Esophagus muscularis mucosa (tissue), 4 donors: ENCODE results near the gene ODAM. TPM values are rescaled to one million over a fixed set of nuclear protein-coding genes. Genes with fewer than 3 reads are reported as not detected.
A peak's percentile ranks its signal among the peaks of the same experiment; 100 is the strongest.

ENCODE experiments used
- DNase-seq: peaks from one replicate; pipeline ENCODE4 v3.0.0-alpha.2; 2017; ENCODE audit errors: extremely low spot score
- H3K27ac ChIP-seq, 4 donors: fragments of 200-600 bp; sonication (generic); replicated peaks in 1 of 4; 1 replicate in 3 of 4; 2 replicates in 1 of 4; pipeline ENCODE4 v1.5.1; 2016 to 2019; ENCODE audit warnings: mild to moderate bottlenecking in 1 of 4
- H3K27me3 ChIP-seq, 4 donors: fragments of 200-600 bp; sonication (generic); one replicate each; pipeline versions ENCODE4 v1.5.1 to v1.6.0; 2016 to 2019
- H3K36me3 ChIP-seq, 4 donors: fragments of 200-600 bp; sonication (generic); one replicate each; pipeline ENCODE4 v1.5.1; 2016 to 2019
- H3K4me1 ChIP-seq, 4 donors: fragments of 200-600 bp; sonication (generic); one replicate each; pipeline ENCODE4 v1.5.1; 2016 to 2019
- H3K4me3 ChIP-seq, 4 donors: fragments of 200-600 bp; sonication (generic); 1 replicate in 2 of 4; 2 replicates in 2 of 4; pipeline ENCODE4 v1.5.1; 2016 to 2019; ENCODE audit warnings: mild to moderate bottlenecking in 4 of 4, moderate library complexity in 1 of 4
- H3K9me3 ChIP-seq, 4 donors: fragments of 200-600 bp; sonication (generic); 1 replicate in 3 of 4; 2 replicates in 1 of 4; pipeline ENCODE4 v1.5.1; 2016 to 2019
- EP300 ChIP-seq: sonication (generic); formaldehyde crosslinking; IDR thresholded peaks from one replicate; pipeline ENCODE4 v1.6.1; 2017; ENCODE audit warnings: antibody characterized with exemption
- POLR2A ChIP-seq: fragments of 450-650 bp; IDR thresholded peaks from one replicate; pipeline ENCODE4 v1.6.1; 2017; ENCODE audit warnings: antibody characterized with exemption, moderate library complexity, mild to moderate bottlenecking, low read depth
- POLR2AphosphoS5 ChIP-seq, 2 donors: sonication (generic); formaldehyde crosslinking; IDR thresholded peaks; one replicate each; pipeline ENCODE4 v1.6.1; 2017; ENCODE audit warnings: antibody characterized with exemption in 2 of 2
- WGBS: methylation state at CpG from one replicate; pipeline ENCODE4 v1.1.5; 2018; 5-methylcytosine and 5-hydroxymethylcytosine counted together
- intact Hi-C: fragments of 100-400 bp; cut with DNase I; formaldehyde crosslinking; loops from one replicate; pipeline ENCODE4 v1.15.1; 2023
- total RNA-seq, 4 donors: library from RNA; depleted of rRNA; stranded (reverse); fragments of >200 nt; gene quantifications; one replicate each; pipeline versions ENCODE4 v1.1.0 to v1.2.1, GENCODE V29; 2016
- TF ChIP-seq, protein P1 (sequence below), 3 experiments: fragments of 200-600 bp in 2 of 3; fragments of 450-650 bp in 1 of 3; sonication (generic) in 2 of 3; IDR thresholded peaks; one replicate each; pipeline ENCODE4 v1.5.1; 2017 to 2019; ENCODE audit warnings: antibody characterized with exemption in 3 of 3, mild to moderate bottlenecking in 2 of 3, moderate library complexity in 1 of 3

The ODAM gene
- total RNA-seq, 4 donors from 2014 or later = 0.66 TPM; not detected in 3

DNA sequence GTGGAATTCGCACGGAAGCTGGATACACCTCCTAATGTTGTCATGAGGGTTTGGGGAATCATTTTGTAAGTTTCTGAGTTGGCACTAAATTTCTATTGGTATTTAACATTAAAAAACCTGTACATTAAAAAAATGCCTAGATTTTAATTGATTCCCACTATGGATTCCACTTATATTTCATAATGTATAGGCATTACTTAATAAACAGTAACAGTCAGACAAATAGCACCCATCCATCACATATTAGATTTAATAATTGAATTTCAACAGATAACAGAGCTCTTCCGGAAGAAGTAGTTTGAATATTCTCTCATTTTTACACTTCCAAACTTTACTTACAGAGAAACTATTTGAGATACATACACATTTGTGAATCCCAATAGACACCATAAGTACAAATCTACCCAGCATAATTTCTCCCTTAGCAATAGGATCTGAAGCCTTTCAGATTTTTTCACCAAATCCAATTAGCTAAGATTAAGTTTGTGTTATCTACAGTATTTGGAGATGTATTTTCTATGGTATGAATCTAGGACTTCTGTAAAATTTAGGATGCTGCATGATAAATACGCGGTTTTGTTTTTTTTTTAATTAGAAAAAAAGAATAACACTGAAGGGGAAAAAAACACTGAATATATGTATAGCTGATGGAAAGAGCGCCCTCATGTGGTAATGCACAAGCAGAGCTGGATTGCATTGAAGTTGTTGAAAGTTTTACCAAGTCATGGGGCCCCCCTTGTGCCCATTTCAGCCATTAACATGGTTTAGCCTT lies 12.2 kb upstream of the ODAM start:
- intact Hi-C loops = no loop called here
- H3K4me1 ChIP-seq = no peaks in the 10 kb centered on the region
- no peak for DNase-seq
- TF ChIP-seq POLR2AphosphoS5 (IDR thresholded peaks at IDR 0.05) = no peak
- no peak for TF ChIP-seq POLR2A
- TF ChIP-seq EP300 = no peak
- TF ChIP-seq, protein P1, sequence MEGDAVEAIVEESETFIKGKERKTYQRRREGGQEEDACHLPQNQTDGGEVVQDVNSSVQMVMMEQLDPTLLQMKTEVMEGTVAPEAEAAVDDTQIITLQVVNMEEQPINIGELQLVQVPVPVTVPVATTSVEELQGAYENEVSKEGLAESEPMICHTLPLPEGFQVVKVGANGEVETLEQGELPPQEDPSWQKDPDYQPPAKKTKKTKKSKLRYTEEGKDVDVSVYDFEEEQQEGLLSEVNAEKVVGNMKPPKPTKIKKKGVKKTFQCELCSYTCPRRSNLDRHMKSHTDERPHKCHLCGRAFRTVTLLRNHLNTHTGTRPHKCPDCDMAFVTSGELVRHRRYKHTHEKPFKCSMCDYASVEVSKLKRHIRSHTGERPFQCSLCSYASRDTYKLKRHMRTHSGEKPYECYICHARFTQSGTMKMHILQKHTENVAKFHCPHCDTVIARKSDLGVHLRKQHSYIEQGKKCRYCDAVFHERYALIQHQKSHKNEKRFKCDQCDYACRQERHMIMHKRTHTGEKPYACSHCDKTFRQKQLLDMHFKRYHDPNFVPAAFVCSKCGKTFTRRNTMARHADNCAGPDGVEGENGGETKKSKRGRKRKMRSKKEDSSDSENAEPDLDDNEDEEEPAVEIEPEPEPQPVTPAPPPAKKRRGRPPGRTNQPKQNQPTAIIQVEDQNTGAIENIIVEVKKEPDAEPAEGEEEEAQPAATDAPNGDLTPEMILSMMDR (IDR thresholded peaks at IDR 0.05) = peak in 2 of 3 experiments; percentile 21 to 39
- WGBS = 64% methylated on average over 6 of the region's 6 CpGs
- H3K27ac ChIP-seq = no peak overlapping the region
- no peak overlapping the region for H3K4me3 ChIP-seq
- H3K36me3 ChIP-seq = no peaks in the 10 kb centered on the region
- H3K9me3 ChIP-seq = no peaks in the 10 kb centered on the region
- H3K27me3 ChIP-seq = no peaks in the 10 kb centered on the region

DNA sequence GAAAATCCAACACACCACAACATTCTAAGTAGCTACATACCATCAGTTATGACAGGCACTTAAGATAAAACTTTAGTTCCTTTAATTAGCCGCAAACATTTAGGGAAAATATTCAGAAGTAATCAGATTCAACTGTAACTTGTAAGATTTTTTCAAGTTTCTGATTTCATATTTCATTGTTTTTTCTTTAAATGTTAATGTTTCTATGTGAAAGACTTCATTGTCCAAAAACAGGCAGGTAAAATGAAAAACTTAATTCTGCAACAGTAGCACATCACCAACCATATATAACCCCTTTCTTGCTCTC lies 11.6 kb upstream of the ODAM start:
- H3K4me1 ChIP-seq = no peaks in the 10 kb centered on the region
- WGBS = 79% methylated on average over 1 of the region's 1 CpG
- no peak overlapping the region for H3K27ac ChIP-seq
- H3K4me3 ChIP-seq = no peak overlapping the region
- intact Hi-C loops = no loop called here
- H3K36me3 ChIP-seq = no peaks in the 10 kb centered on the region
- DNase-seq = no peak
- H3K27me3 ChIP-seq = no peaks in the 10 kb centered on the region
- TF ChIP-seq, protein P1 (IDR thresholded peaks at IDR 0.05) = no peak
- TF ChIP-seq EP300 (no peak), POLR2AphosphoS5 (IDR thresholded peaks at IDR 0.05) (no peak), POLR2A (no peak)
- no peaks in the 10 kb centered on the region for H3K9me3 ChIP-seq

DNA sequence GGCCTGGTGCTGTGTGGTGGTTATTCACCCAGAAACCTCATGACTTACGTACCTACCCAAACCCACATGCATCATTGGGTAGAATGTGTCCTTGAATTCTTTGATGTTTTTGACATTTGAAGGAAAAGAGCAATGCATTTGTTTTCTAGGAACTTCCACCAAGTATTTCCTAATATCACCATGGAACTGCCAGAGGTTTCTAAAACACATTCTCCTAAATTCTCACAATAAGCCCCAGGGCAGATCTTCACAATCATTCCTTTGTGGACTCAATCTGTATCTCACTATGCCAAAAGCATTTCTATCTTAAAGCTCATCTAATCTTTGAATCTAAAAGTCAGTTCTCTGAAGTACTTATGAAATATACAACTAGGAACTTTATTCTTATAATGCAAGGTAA lies 8.3 kb upstream of the ODAM start:
- intact Hi-C loops = no loop called here
- Histone ChIP-seq H3K4me1 (no peaks in the 10 kb centered on the region), H3K27me3 (no peaks in the 10 kb centered on the region), H3K36me3 (no peaks in the 10 kb centered on the region), H3K9me3 (no peaks in the 10 kb centered on the region), H3K27ac (no peak overlapping the region), H3K4me3 (no peak overlapping the region)
- no peak for DNase-seq
- WGBS = 94% methylated on average over 1 of the region's 1 CpG
- TF ChIP-seq, protein P1 (IDR thresholded peaks at IDR 0.05) = no peak
- TF ChIP-seq POLR2AphosphoS5 (IDR thresholded peaks at IDR 0.05) (no peak), EP300 (no peak), POLR2A (no peak)

DNA sequence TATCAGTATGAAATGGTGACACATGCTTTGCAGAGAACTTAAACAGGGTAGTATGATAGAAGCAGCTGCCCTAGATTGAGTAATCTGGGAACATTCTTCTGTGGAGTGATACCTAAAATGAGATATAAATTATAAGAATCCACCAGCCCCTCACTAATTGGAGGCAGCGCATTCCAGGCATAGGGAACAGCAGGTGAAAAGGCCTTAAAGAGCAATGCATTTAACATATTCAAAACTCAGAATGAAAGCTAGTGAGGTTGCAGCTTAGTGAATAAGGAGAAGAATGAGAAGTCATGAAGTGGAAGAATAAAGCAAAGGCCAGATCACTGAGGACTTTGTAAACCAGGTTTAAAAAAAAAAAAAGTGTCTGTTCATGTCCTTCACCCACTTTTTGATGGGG lies 4.9 kb upstream of the ODAM start:
- intact Hi-C loops = no loop called here
- no peak for DNase-seq
- TF ChIP-seq, protein P1 (IDR thresholded peaks at IDR 0.05) = no peak
- TF ChIP-seq EP300 (no peak), POLR2AphosphoS5 (IDR thresholded peaks at IDR 0.05) (no peak), POLR2A (no peak)
- no peak overlapping the region for H3K4me3 ChIP-seq
- no peaks in the 10 kb centered on the region for H3K27me3 ChIP-seq
- WGBS = 95% methylated on average over 1 of the region's 1 CpG
- H3K27ac ChIP-seq = no peak overlapping the region
- H3K36me3 ChIP-seq = no peaks in the 10 kb centered on the region
- no peaks in the 10 kb centered on the region for H3K9me3 ChIP-seq
- H3K4me1 ChIP-seq = no peaks in the 10 kb centered on the region

DNA sequence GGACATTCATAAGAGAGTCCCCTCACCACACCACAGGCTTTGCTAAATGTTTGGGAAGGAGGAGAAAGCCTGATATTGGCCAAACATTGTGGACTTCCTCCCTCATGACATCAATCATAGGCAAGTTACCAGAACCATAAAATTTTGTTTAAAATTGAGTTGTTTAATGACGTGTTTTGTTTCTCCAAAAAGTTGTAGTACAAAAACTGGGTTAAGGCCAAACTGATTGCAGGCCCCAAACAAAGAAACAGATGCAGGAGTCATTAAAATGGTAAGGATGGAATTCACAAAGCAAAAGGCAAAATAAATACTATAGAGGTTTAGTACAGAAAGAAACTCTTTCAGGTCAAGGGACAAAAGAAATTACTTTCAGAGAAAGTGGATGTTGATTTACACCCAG lies 3.9 kb upstream of the ODAM start:
- H3K9me3 ChIP-seq = no peaks in the 10 kb centered on the region
- H3K27me3 ChIP-seq = no peaks in the 10 kb centered on the region
- no peak for DNase-seq
- no peak overlapping the region for H3K4me3 ChIP-seq
- TF ChIP-seq, protein P1 (IDR thresholded peaks at IDR 0.05) = no peak
- TF ChIP-seq POLR2AphosphoS5 (IDR thresholded peaks at IDR 0.05) = no peak
- no peak for TF ChIP-seq EP300
- TF ChIP-seq POLR2A = no peak
- no peaks in the 10 kb centered on the region for H3K4me1 ChIP-seq
- no peak overlapping the region for H3K27ac ChIP-seq
- no peaks in the 10 kb centered on the region for H3K36me3 ChIP-seq
- WGBS = 47% methylated on average over 1 of the region's 1 CpG
- intact Hi-C loops = no loop called here
